DMS 273 treated with DMSO at 0.1 percent for 48 hours (cell line): ENCODE measurements around the gene MXRA7.
"Not testable (repeated sequence)": the region's sequence is repeated elsewhere in the genome, so short reads cannot be mapped to it uniquely, and the experiment has no call there.

Experiments used
- DNase-seq: peaks from one replicate; lab custom pipeline; 2025; lab: John Stamatoyannopoulos, UW

MXRA7 gene

GRCh38 chr17:76716146-76716838 lies 5.5 kb upstream of the MXRA7 start:
- DNase-seq: no peak

GRCh38 chr17:76715496-76715830 lies 4.7 kb upstream of the MXRA7 start:
- no peak for DNase-seq

- no peak for DNase-seq
These were observed 4.2 kb upstream of the MXRA7 start for GRCh38 chr17:76714822-76715495.

- no peak for DNase-seq
These were observed 3.6 kb upstream of the MXRA7 start for GRCh38 chr17:76714336-76714735.

GRCh38 chr17:76713765-76714164 lies 3.0 kb upstream of the MXRA7 start:
- DNase-seq: no peak

GRCh38 chr17:76712321-76712720 lies 1.6 kb upstream of the MXRA7 start:
- not testable (repeated sequence) for DNase-seq

- DNase-seq: not testable (repeated sequence)
These were observed 558 bp downstream of the MXRA7 start for GRCh38 chr17:76709951-76710862.

GRCh38 chr17:76709077-76709950 lies 1.5 kb downstream of the MXRA7 start:
- DNase-seq: no peak

GRCh38 chr17:76707985-76708807 lies 2.6 kb downstream of the MXRA7 start:
- DNase-seq: no peak

- no peak for DNase-seq
These were observed 3.9 kb downstream of the MXRA7 start for GRCh38 chr17:76706817-76707216.

GRCh38 chr17:76704805-76705204 lies 6.0 kb downstream of the MXRA7 start:
- DNase-seq: no peak

- no peak for DNase-seq
These were observed 7.7 kb downstream of the MXRA7 start for GRCh38 chr17:76702941-76703637.

GRCh38 chr17:76702076-76702475 lies 8.7 kb downstream of the MXRA7 start:
- no peak for DNase-seq

- DNase-seq: no peak
These were observed 9.2 kb downstream of the MXRA7 start for GRCh38 chr17:76701471-76701967.

GRCh38 chr17:76700617-76701470 lies 9.9 kb downstream of the MXRA7 start:
- no peak for DNase-seq

- DNase-seq: no peak
These were observed 10.5 kb downstream of the MXRA7 start for GRCh38 chr17:76700270-76700616.

GRCh38 chr17:76698466-76698977 lies 12.2 kb downstream of the MXRA7 start:
- not testable (repeated sequence) for DNase-seq

- DNase-seq: no peak
These were observed 12.9 kb downstream of the MXRA7 start for GRCh38 chr17:76697702-76698465.
